ENCODE measurements around the gene PCDHGC3.

The PCDHGC3 gene

GRCh38 chr5:141511771-141512325, 36.1 kb downstream of the PCDHGC3 start:
- ChIA-PET CTCF (interaction anchor here (0.5 to 1.4 kb wide), 7 partner anchors 12 to 706 kb away, joined by 3 to 6 read pairs (median 3); partner anchors contain the start of gene PCDHGC3), POLR2A (no interaction called here)
- TF ChIP-seq SP1 (IDR thresholded peaks at IDR 0.05) = no peak
- no peak for TF ChIP-seq LEF1 (IDR thresholded peaks at IDR 0.05; ENCODE audit: borderline replicate concordance)
- DNase-seq (ENCODE audit: extremely low spot score) = no peak

GRCh38 chr5:141512390-141512910, 36.7 kb downstream of the PCDHGC3 start:
- TF ChIP-seq CTBP1 (IDR thresholded peaks at IDR 0.05; ENCODE audit: borderline replicate concordance) (no peak), FOXK2 (IDR thresholded peaks at IDR 0.05) (no peak), BHLHE40 (IDR thresholded peaks at IDR 0.05; ENCODE audit: borderline replicate concordance) (no peak), HDGF (IDR thresholded peaks at IDR 0.05; ENCODE audit: borderline replicate concordance) (no peak), SUZ12 (IDR thresholded peaks at IDR 0.05) (no peak), FOXM1 (IDR thresholded peaks at IDR 0.05; ENCODE audit: borderline replicate concordance) (no peak), NFRKB (IDR thresholded peaks at IDR 0.05) (no peak), SP1 (IDR thresholded peaks at IDR 0.05) (no peak), FOXA1 (IDR thresholded peaks at IDR 0.05) (no peak), ARNT (IDR thresholded peaks at IDR 0.05) (no peak), L3MBTL2 (conservative IDR thresholded peaks at IDR 0.05) (no peak), TARDBP (IDR thresholded peaks at IDR 0.05) (no peak), ZNF384 (IDR thresholded peaks at IDR 0.05) (no peak), LEF1 (IDR thresholded peaks at IDR 0.05; ENCODE audit: borderline replicate concordance) (no peak), PKNOX1 (IDR thresholded peaks at IDR 0.05) (no peak), ELF4 (IDR thresholded peaks at IDR 0.05) (no peak)
- ChIA-PET POLR2A (no interaction called here), CTCF (interaction anchor here (0.5 to 1.4 kb wide), 11 partner anchors 15 to 706 kb away, joined by 3 to 6 read pairs (median 4); partner anchors contain the start of genes PCDHGA12 and PCDHGC3)
- peak; percentile 81 for DNase-seq (ENCODE audit: extremely low spot score)

- POLR2A ChIA-PET = no interaction called here
- CTCF ChIA-PET = interaction anchor here (0.6 to 3.3 kb wide), 12 partner anchors 11 to 721 kb away, joined by 3 to 16 read pairs (median 4); partner anchors contain the start of genes PCDHB15, PCDHGA11 and PCDHGA12
- DNase-seq (ENCODE audit: extremely low spot score) = no peak
- TF ChIP-seq CTBP1 (IDR thresholded peaks at IDR 0.05; ENCODE audit: borderline replicate concordance) = no peak
- no peak for TF ChIP-seq TARDBP (IDR thresholded peaks at IDR 0.05)
- TF ChIP-seq NFRKB (IDR thresholded peaks at IDR 0.05) = no peak
- TF ChIP-seq SUZ12 (IDR thresholded peaks at IDR 0.05) = no peak
- TF ChIP-seq HDGF (IDR thresholded peaks at IDR 0.05; ENCODE audit: borderline replicate concordance) = no peak
- no peak for TF ChIP-seq FOXA1 (IDR thresholded peaks at IDR 0.05)
- no peak for TF ChIP-seq ELF4 (IDR thresholded peaks at IDR 0.05)
- TF ChIP-seq PKNOX1 (IDR thresholded peaks at IDR 0.05) = no peak
- TF ChIP-seq FOXM1 (IDR thresholded peaks at IDR 0.05; ENCODE audit: borderline replicate concordance) = no peak
- no peak for TF ChIP-seq LEF1 (IDR thresholded peaks at IDR 0.05; ENCODE audit: borderline replicate concordance)
- TF ChIP-seq BHLHE40 (IDR thresholded peaks at IDR 0.05; ENCODE audit: borderline replicate concordance) = no peak
- TF ChIP-seq ARNT (IDR thresholded peaks at IDR 0.05) = no peak
- TF ChIP-seq L3MBTL2 (conservative IDR thresholded peaks at IDR 0.05) = no peak
- no peak for TF ChIP-seq SP1 (IDR thresholded peaks at IDR 0.05)
- TF ChIP-seq ZNF384 (IDR thresholded peaks at IDR 0.05) = no peak
- TF ChIP-seq FOXK2 (IDR thresholded peaks at IDR 0.05) = no peak
These were observed 37.3 kb downstream of the PCDHGC3 start for GRCh38 chr5:141512911-141513626.

GRCh38 chr5:141513627-141514329, 38.0 kb downstream of the PCDHGC3 start:
- ChIA-PET CTCF (interaction anchor here (0.6 to 3.3 kb wide), 6 partner anchors 10 to 721 kb away, joined by 3 to 16 read pairs (median 5); partner anchors contain the start of genes PCDHB15, PCDHGA11 and PCDHGA12), POLR2A (no interaction called here)
- no peak for DNase-seq (ENCODE audit: extremely low spot score)
- no peak for TF ChIP-seq LEF1 (IDR thresholded peaks at IDR 0.05; ENCODE audit: borderline replicate concordance)
- TF ChIP-seq L3MBTL2 (conservative IDR thresholded peaks at IDR 0.05) = no peak
- no peak for TF ChIP-seq ARNT (IDR thresholded peaks at IDR 0.05)
- TF ChIP-seq NFRKB (IDR thresholded peaks at IDR 0.05) = no peak
- TF ChIP-seq FOXK2 (IDR thresholded peaks at IDR 0.05) = no peak
- TF ChIP-seq FOXA1 (IDR thresholded peaks at IDR 0.05) = no peak
- no peak for TF ChIP-seq BHLHE40 (IDR thresholded peaks at IDR 0.05; ENCODE audit: borderline replicate concordance)
- TF ChIP-seq ELF4 (IDR thresholded peaks at IDR 0.05) = no peak
- TF ChIP-seq ZNF384 (IDR thresholded peaks at IDR 0.05) = no peak
- TF ChIP-seq FOXM1 (IDR thresholded peaks at IDR 0.05; ENCODE audit: borderline replicate concordance) = no peak
- TF ChIP-seq SP1 (IDR thresholded peaks at IDR 0.05) = no peak
- TF ChIP-seq CTBP1 (IDR thresholded peaks at IDR 0.05; ENCODE audit: borderline replicate concordance) = no peak
- no peak for TF ChIP-seq PKNOX1 (IDR thresholded peaks at IDR 0.05)
- no peak for TF ChIP-seq SUZ12 (IDR thresholded peaks at IDR 0.05)
- no peak for TF ChIP-seq TARDBP (IDR thresholded peaks at IDR 0.05)
- TF ChIP-seq HDGF (IDR thresholded peaks at IDR 0.05; ENCODE audit: borderline replicate concordance) = no peak
